Embryonic facial prominence (tissue), 1 donor: ENCODE results near the gene RAD51B.

ENCODE experiments used
- DNase-seq: peaks from one replicate; pipeline ENCODE4 v3.0.0-alpha.2; 2016; ENCODE audit errors: extremely low spot score

Gene RAD51B

GRCh38 chr14:68143341-68143841 lies 323.8 kb downstream of the RAD51B start:
- DNase-seq: no peak

- DNase-seq: no peak
Measured at GRCh38 chr14:68144051-68144681, 324.6 kb downstream of the RAD51B start.

GRCh38 chr14:68145036-68145435 lies 325.5 kb downstream of the RAD51B start:
- no peak for DNase-seq

- no peak for DNase-seq
Measured at GRCh38 chr14:68145539-68145938, 326.0 kb downstream of the RAD51B start.

GRCh38 chr14:68146818-68147217 lies 327.2 kb downstream of the RAD51B start:
- DNase-seq: peak; percentile 79

GRCh38 chr14:68147303-68147702 lies 327.7 kb downstream of the RAD51B start:
- no peak for DNase-seq

- DNase-seq: no peak
Measured at GRCh38 chr14:68148276-68148675, 328.7 kb downstream of the RAD51B start.

GRCh38 chr14:68148763-68149162 lies 329.2 kb downstream of the RAD51B start:
- no peak for DNase-seq

- DNase-seq: no peak
Measured at GRCh38 chr14:68153275-68153674, 333.7 kb downstream of the RAD51B start.

- DNase-seq: no peak
Measured at GRCh38 chr14:68154275-68154674, 334.7 kb downstream of the RAD51B start.

- DNase-seq: no peak
Measured at GRCh38 chr14:68157971-68158371, 338.4 kb downstream of the RAD51B start.

- DNase-seq: no peak
Measured at GRCh38 chr14:68158640-68159039, 339.1 kb downstream of the RAD51B start.

- no peak for DNase-seq
Measured at GRCh38 chr14:68159701-68160633, 340.4 kb downstream of the RAD51B start.

GRCh38 chr14:68160779-68161546 lies 341.4 kb downstream of the RAD51B start:
- DNase-seq: no peak

GRCh38 chr14:68162887-68163286 lies 343.3 kb downstream of the RAD51B start:
- DNase-seq: no peak

- no peak for DNase-seq
Measured at GRCh38 chr14:68164711-68165113, 345.1 kb downstream of the RAD51B start.

- DNase-seq: no peak
Measured at GRCh38 chr14:68165274-68165843, 345.8 kb downstream of the RAD51B start.

GRCh38 chr14:68166731-68167382 lies 347.3 kb downstream of the RAD51B start:
- DNase-seq: no peak

GRCh38 chr14:68167383-68168087 lies 348.0 kb downstream of the RAD51B start:
- DNase-seq: no peak

GRCh38 chr14:68168460-68169109 lies 349.0 kb downstream of the RAD51B start:
- DNase-seq: no peak
